ENCODE measurements around the gene VASP.

Gene VASP

GRCh38 chr19:45506989-45507871, at the start of gene VASP:
VASP (plus strand) TSS chr19:45507479; CDS start chr19:45507772, 293 bp downstream.
- peak; percentile 66 for DNase-seq

GRCh38 chr19:45457776-45458175, 49.5 kb upstream of the VASP start:
- no peak for DNase-seq

- no peak for DNase-seq
Observed at GRCh38 chr19:45460807-45461347, 46.4 kb upstream of the VASP start.

- DNase-seq = no peak
Observed at GRCh38 chr19:45462174-45462573, 45.1 kb upstream of the VASP start.

- DNase-seq = peak; percentile 15
Observed at GRCh38 chr19:45463241-45463640, 44.0 kb upstream of the VASP start.

- DNase-seq = no peak
Observed at GRCh38 chr19:45464274-45464673, 43.0 kb upstream of the VASP start.

GRCh38 chr19:45464852-45465441, 42.3 kb upstream of the VASP start:
- DNase-seq = no peak

- no peak for DNase-seq
Observed at GRCh38 chr19:45467115-45467455, 40.2 kb upstream of the VASP start.

GRCh38 chr19:45467456-45468158, 39.7 kb upstream of the VASP start, which contains the start of gene FOSB:
FOSB (plus strand) TSS chr19:45467996; CDS start chr19:45468587, 591 bp downstream.
- peak; percentile 90 for DNase-seq

- DNase-seq = no peak
Observed at GRCh38 chr19:45468159-45468651, 39.1 kb upstream of the VASP start.

- DNase-seq = no peak
Observed at GRCh38 chr19:45468803-45469131, 38.5 kb upstream of the VASP start.

- peak; percentile 92 for DNase-seq
Observed at GRCh38 chr19:45469132-45469944, 37.9 kb upstream of the VASP start.

GRCh38 chr19:45469945-45470761, 37.1 kb upstream of the VASP start:
- DNase-seq = no peak

- DNase-seq = no peak
Observed at GRCh38 chr19:45470762-45471081, 36.6 kb upstream of the VASP start.

- DNase-seq = no peak
Observed at GRCh38 chr19:45471111-45471930, 36.0 kb upstream of the VASP start.

GRCh38 chr19:45471931-45472562, 35.2 kb upstream of the VASP start:
- no peak for DNase-seq

- no peak for DNase-seq
Observed at GRCh38 chr19:45472563-45473366, 34.5 kb upstream of the VASP start.

GRCh38 chr19:45473367-45473681, 34.0 kb upstream of the VASP start:
- no peak for DNase-seq

Measured in NCI-H774 (cell line).